IMR-90 (cell line): ENCODE measurements around the gene NDUFB11. TPM values are rescaled to one million over a fixed set of nuclear protein-coding genes. Genes with fewer than 3 reads are reported as not detected.

Experiments
- ATAC-seq: fragments of 200-7000 bp; cut with Tn5 transposase; 2 replicates; pipeline ENCODE4 v1.9.1; 2020; ENCODE audit warnings: low read depth, mild to moderate bottlenecking, moderate library complexity
- BruUV-seq: library from RNA; stranded (reverse); fragments of 400-500 nt; replicated peaks from 2 replicates; lab custom pipeline; 2021; lab: Mats Ljungman, UMichigan
- CTCF ChIA-PET: fragments of 300-600 bp; formaldehyde crosslinking; extraction: SDS; loops from one replicate; lab custom pipeline; 2021; ENCODE audit warnings: antibody characterized with exemption; lab: Yijun Ruan, JAX
- POLR2A ChIA-PET: fragments of 300-600 bp; sonication (Branson Sonifier 250); formaldehyde crosslinking; loops from one replicate; lab custom pipeline; 2022; ENCODE audit warnings: antibody characterized with exemption; ENCODE audit not compliant: unreplicated experiment; lab: Charles Lee
- DNase-seq: peaks from one replicate; pipeline ENCODE4 v3.0.0; 2013
- H2AFZ ChIP-seq: replicated peaks from 2 replicates; pipeline ENCODE3; 2013; ENCODE audit warnings: low read length, mild to moderate bottlenecking; ENCODE audit not compliant: poor library complexity
- H2AK5ac ChIP-seq: 2 replicates; pipeline ENCODE4 v1.6.1; 2013; ENCODE audit warnings: low read depth, low read length, inconsistent platforms
- H2AK9ac ChIP-seq: replicated peaks from 2 replicates; pipeline ENCODE3; 2013; ENCODE audit warnings: mild to moderate bottlenecking, low read depth, low read length, moderate library complexity; ENCODE audit not compliant: poor library complexity
- H2BK120ac ChIP-seq: 2 replicates; pipeline ENCODE4 v1.6.1; 2013; ENCODE audit warnings: low read depth, low read length, inconsistent platforms
- H2BK15ac ChIP-seq: 3 replicates; pipeline ENCODE4 v1.6.1; 2013; ENCODE audit warnings: low read depth, low read length, inconsistent platforms
- H2BK20ac ChIP-seq: 2 replicates; pipeline ENCODE4 v1.6.1; 2013; ENCODE audit warnings: low read depth, mild to moderate bottlenecking, inconsistent platforms, low read length, moderate library complexity
- H2BK5ac ChIP-seq: 2 replicates; pipeline ENCODE4 v1.6.1; 2013; ENCODE audit warnings: mild to moderate bottlenecking, low read depth, low read length, inconsistent platforms; ENCODE audit not compliant: poor library complexity, severe bottlenecking
- H3K14ac ChIP-seq: replicated peaks from 2 replicates; pipeline ENCODE4 v1.6.1; 2013; ENCODE audit warnings: low read depth, low read length, inconsistent platforms
- H3K18ac ChIP-seq: 2 replicates; pipeline ENCODE4 v1.6.1; 2013; ENCODE audit warnings: low read depth, low read length, control low read depth
- H3K23ac ChIP-seq: 2 replicates; pipeline ENCODE4 v1.6.1; 2013; ENCODE audit warnings: low read depth, low read length, inconsistent platforms
- H3K27ac ChIP-seq: 2 replicates; pipeline ENCODE4 v1.5.1; 2013; ENCODE audit warnings: mild to moderate bottlenecking, control low read depth, low read length; ENCODE audit not compliant: insufficient read depth
- H3K27me3 ChIP-seq: 2 replicates; pipeline ENCODE4 v1.6.1; 2013; ENCODE audit warnings: low read length; ENCODE audit not compliant: control insufficient read depth, insufficient read depth
- H3K36me3 ChIP-seq: 2 replicates; pipeline ENCODE4 v1.6.1; 2013; ENCODE audit warnings: low read length, mixed read lengths; ENCODE audit not compliant: control insufficient read depth, insufficient read depth
- H3K4ac ChIP-seq: 2 replicates; pipeline ENCODE4 v1.6.1; 2013; ENCODE audit warnings: low read depth, low read length, inconsistent platforms
- H3K4me1 ChIP-seq: 2 replicates; pipeline ENCODE4 v1.6.1; 2013; ENCODE audit warnings: low read length, mixed read lengths; ENCODE audit not compliant: control insufficient read depth, insufficient read depth
- H3K4me2 ChIP-seq: 2 replicates; pipeline ENCODE4 v1.6.1; 2013; ENCODE audit warnings: low read depth, mild to moderate bottlenecking, control low read depth, low read length, moderate library complexity
- H3K4me3 ChIP-seq: 2 replicates; pipeline ENCODE4 v1.5.1; 2013; ENCODE audit warnings: low read depth, mild to moderate bottlenecking, control low read depth, low read length, moderate library complexity; ENCODE audit not compliant: insufficient read depth
- H3K56ac ChIP-seq: 2 replicates; pipeline ENCODE4 v1.6.1; 2013; ENCODE audit warnings: low read length, inconsistent platforms; ENCODE audit not compliant: insufficient read depth; ENCODE audit errors: extremely low read depth
- H3K79me1 ChIP-seq, 2 experiments: 2 replicates each; pipeline ENCODE4 v1.6.1; 2013; ENCODE audit warnings: low read length in 2 of 2, inconsistent platforms in 1 of 2, low read depth in 1 of 2
- H3K9ac ChIP-seq: 2 replicates; pipeline ENCODE4 v1.6.1; 2013; ENCODE audit warnings: low read depth, low read length, control low read depth
- H3K9me1 ChIP-seq: 2 replicates; pipeline ENCODE4 v1.6.1; 2013; ENCODE audit warnings: low read length, inconsistent platforms; ENCODE audit not compliant: insufficient read depth
- H3K9me3 ChIP-seq: 2 replicates; pipeline ENCODE4 v1.6.1; 2013; ENCODE audit warnings: low read length; ENCODE audit not compliant: control insufficient read depth, insufficient read depth
- H4K20me1 ChIP-seq: 2 replicates; pipeline ENCODE4 v1.6.1; 2013; ENCODE audit warnings: low read length, inconsistent platforms; ENCODE audit not compliant: insufficient read depth
- H4K5ac ChIP-seq: 2 replicates; pipeline ENCODE4 v1.6.1; 2013; ENCODE audit warnings: mild to moderate bottlenecking, low read depth, low read length, control low read depth
- H4K8ac ChIP-seq, 2 experiments: 2 replicates each; pipeline ENCODE4 v1.6.1; 2013; ENCODE audit warnings: low read depth in 2 of 2, low read length in 2 of 2, control low read depth in 1 of 2, inconsistent platforms in 1 of 2
- H4K91ac ChIP-seq: 2 replicates; pipeline ENCODE4 v1.6.1; 2013; ENCODE audit warnings: low read depth, low read length, inconsistent platforms; ENCODE audit not compliant: insufficient read depth
- CEBPB ChIP-seq: IDR thresholded peaks from 2 replicates; pipeline ENCODE4 v1.6.1; 2012; ENCODE audit warnings: low read depth, low read length, improper control_type of control experiment
- CHD1 ChIP-seq: IDR thresholded peaks from 2 replicates; pipeline ENCODE4 v1.6.1; 2012; ENCODE audit warnings: low read depth, low read length, improper control_type of control experiment
- FOS ChIP-seq: fragments of 150-350 bp; IDR thresholded peaks from 2 replicates; pipeline ENCODE4 v1.6.1; 2016; ENCODE audit warnings: low read depth, low read length
- MAFK ChIP-seq: IDR thresholded peaks from 2 replicates; pipeline ENCODE4 v1.6.1; 2012; ENCODE audit warnings: low read depth, low read length, improper control_type of control experiment
- MAZ ChIP-seq: IDR thresholded peaks from 2 replicates; pipeline ENCODE4 v1.6.1; 2012; ENCODE audit warnings: low read depth, mild to moderate bottlenecking, low read length, improper control_type of control experiment, moderate library complexity, borderline replicate concordance
- MXI1 ChIP-seq: IDR thresholded peaks from 2 replicates; pipeline ENCODE4 v1.6.1; 2012; ENCODE audit warnings: low read depth, mild to moderate bottlenecking, low read length, moderate library complexity, borderline replicate concordance
- NFE2L2 ChIP-seq: fragments of 150-350 bp; IDR thresholded peaks from 2 replicates; pipeline ENCODE4 v1.6.1; 2016; ENCODE audit warnings: low read depth, mild to moderate bottlenecking, low read length
- POLR2A ChIP-seq: IDR thresholded peaks from 2 replicates; pipeline ENCODE4 v1.6.1; 2012; ENCODE audit warnings: mild to moderate bottlenecking, low read depth, low read length
- RAD21 ChIP-seq: IDR thresholded peaks from 2 replicates; pipeline ENCODE4 v1.6.1; 2012; ENCODE audit warnings: low read length, improper control_type of control experiment
- RCOR1 ChIP-seq: IDR thresholded peaks from 2 replicates; pipeline ENCODE4 v1.6.1; 2012; ENCODE audit warnings: mild to moderate bottlenecking, low read length, improper control_type of control experiment; ENCODE audit not compliant: insufficient replicate concordance
- RFX5 ChIP-seq: IDR thresholded peaks from 2 replicates; pipeline ENCODE4 v1.8.0; 2012; ENCODE audit warnings: low read depth, mild to moderate bottlenecking, low read length, moderate library complexity
- SMC3 ChIP-seq: fragments of 150-350 bp; IDR thresholded peaks from 2 replicates; pipeline ENCODE4 v1.6.1; 2016; ENCODE audit warnings: low read depth, mild to moderate bottlenecking, antibody characterized with exemption, low read length, moderate library complexity
- WGBS, 2 experiments: methylation state at CpG; one replicate each; pipeline versions ENCODE4 v1.1.5 to v1.1.7; 2013; ENCODE audit warnings: missing lambda C conversion rate in 2 of 2; ENCODE audit not compliant: insufficient read length in 1 of 2; ENCODE audit errors: extremely low coverage in 2 of 2; 5-methylcytosine and 5-hydroxymethylcytosine counted together
- dilution Hi-C: fragments of 300-500 bp; cut with HindIII; formaldehyde crosslinking; loops from one replicate; pipeline ENCODE4 v1.14.3; 2018; ENCODE audit warnings: low sequenced_read_pairs; ENCODE audit not compliant: unreplicated experiment
- in situ Hi-C: fragments of 300-500 bp; cut with MboI; formaldehyde crosslinking; loops from 3 replicates; pipeline ENCODE4 v1.14.3; 2019; ENCODE audit warnings: low sequenced_read_pairs, inconsistent platforms, mixed read lengths
- intact Hi-C: fragments of 100-400 bp; cut with micrococcal nuclease; formaldehyde crosslinking; loops from 2 replicates; pipeline ENCODE4 v1.10.0; 2022
- polyA plus RNA-seq, 3 experiments: library from polyadenylated mRNA; depleted of rRNA; stranded (reverse); fragments of >200 nt; gene quantifications; 2 replicates each; pipeline ENCODE4 v1.2.3, GENCODE V29; 2012; ENCODE audit warnings: low replicate concordance in 1 of 3
- total RNA-seq: library from RNA; depleted of rRNA; stranded (reverse); fragments of >200 nt; gene quantifications from 2 replicates; pipeline ENCODE4 v1.2.3, GENCODE V29; 2012
- TF ChIP-seq, protein P1 (sequence below): conservative IDR thresholded peaks from 2 replicates; pipeline ENCODE4 v1.5.1; 2012; ENCODE audit warnings: mild to moderate bottlenecking, low read depth, low read length, improper control_type of control experiment
- TF ChIP-seq, protein P2 (sequence below): fragments of 150-350 bp; IDR thresholded peaks from 2 replicates; pipeline ENCODE4 v1.6.1; 2017; ENCODE audit warnings: mild to moderate bottlenecking, antibody characterized with exemption, low read length, low read depth
- TF ChIP-seq, protein P3 (sequence below): fragments of 150-350 bp; IDR thresholded peaks from 2 replicates; pipeline ENCODE4 v1.6.1; 2016; ENCODE audit warnings: low read depth, mild to moderate bottlenecking, low read length, moderate library complexity, borderline replicate concordance

Gene NDUFB11
- total and polyA plus RNA-seq, 2 of the 4 experiments (the other 2 are of a cell fraction) = 17.0 to 58.3 TPM

DNA sequence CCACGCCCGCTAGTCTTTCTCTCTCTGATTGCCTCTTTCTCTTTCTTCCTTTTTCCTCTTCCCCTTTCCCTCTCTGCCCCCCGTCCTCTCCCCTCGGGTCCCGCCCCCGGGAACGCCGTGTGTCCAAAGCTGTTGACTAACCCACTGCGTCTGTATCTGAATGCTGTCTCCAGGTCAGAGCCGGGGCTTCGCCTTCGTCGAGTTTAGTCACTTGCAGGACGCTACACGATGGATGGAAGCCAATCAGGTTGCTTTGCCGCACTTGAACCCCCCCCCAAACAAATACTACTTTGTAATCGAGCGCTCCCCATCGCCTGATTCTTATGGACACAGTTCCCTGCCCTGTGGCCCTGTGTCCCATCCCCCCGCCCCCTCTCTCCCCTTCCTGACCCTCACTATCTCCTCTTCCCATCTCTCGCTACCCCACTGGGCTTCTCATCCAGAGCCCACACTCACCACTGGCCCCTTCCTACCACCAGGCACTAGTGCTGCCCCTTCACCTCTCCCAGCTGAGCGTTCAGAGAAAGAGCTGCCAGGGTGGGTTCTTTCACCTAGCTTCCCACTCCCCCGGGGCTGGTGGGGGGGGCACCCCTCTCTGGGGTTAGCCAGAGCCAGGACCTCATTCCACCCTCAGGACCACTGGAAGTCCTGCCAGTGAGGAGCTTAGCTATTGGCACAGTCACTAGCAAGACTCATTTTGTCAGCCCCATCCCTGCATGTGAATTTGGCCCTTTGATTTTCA is 30.5 kb upstream of the NDUFB11 start:
- H2BK120ac ChIP-seq = no peak overlapping the region
- no peak overlapping the region for H2AFZ ChIP-seq
- ChIA-PET POLR2A (no interaction called here), CTCF (no interaction called here)
- no peak overlapping the region for H3K9ac ChIP-seq
- H2BK20ac ChIP-seq = no peak overlapping the region
- H3K4me1 ChIP-seq = no peaks in the 10 kb centered on the region
- no peak overlapping the region for H3K18ac ChIP-seq
- no peak for ATAC-seq
- DNase-seq = no peak
- peaks cover 53% of the 10 kb centered on the region for H3K36me3 ChIP-seq
- no peak overlapping the region for H3K4me2 ChIP-seq
- H2BK15ac ChIP-seq = no peak overlapping the region
- H4K5ac ChIP-seq = no peak overlapping the region
- 80% methylated on average over 5 of the region's 23 CpGs; no CpG with 5 or more reads in 1 of the 2 experiments for WGBS, 2 experiments
- H2AK5ac ChIP-seq = no peak overlapping the region
- H3K56ac ChIP-seq = no peak overlapping the region
- in situ Hi-C loops (no loop called here), dilution Hi-C loops (no loop called here), intact Hi-C loops (no loop called here)
- no peak overlapping the region for H3K27ac ChIP-seq
- H3K9me1 ChIP-seq = no peaks in the 10 kb centered on the region
- no peak overlapping the region for H2BK5ac ChIP-seq
- no peak overlapping the region for H3K4me3 ChIP-seq
- H3K23ac ChIP-seq = no peak overlapping the region
- H3K79me1 ChIP-seq = 0 out of 4 replicates have a peak, but pooled peaks cover 0 to 2% of the 10 kb centered on the region in 2 experiments
- no peak overlapping the region for H3K4ac ChIP-seq
- no peaks in the 10 kb centered on the region for H3K9me3 ChIP-seq
- no peak overlapping the region for H3K14ac ChIP-seq
- H3K27me3 ChIP-seq = peaks cover 21% of the 10 kb centered on the region; the same call in 1 of the 2 replicates
- H4K20me1 ChIP-seq = peaks cover 5% of the 10 kb centered on the region; the same call in 1 of the 2 replicates
- no TSS peak for BruUV-seq
- no peak overlapping the region for H2AK9ac ChIP-seq
- no peak overlapping the region for H4K8ac ChIP-seq
- H4K91ac ChIP-seq = no peak overlapping the region
- TF ChIP-seq NFE2L2 = no peak
- no peak for TF ChIP-seq MXI1
- no peak for TF ChIP-seq MAZ
- TF ChIP-seq SMC3 = no peak
- no peak for TF ChIP-seq CEBPB
- no peak for TF ChIP-seq MAFK
- no peak for TF ChIP-seq FOS
- no peak for TF ChIP-seq RAD21
- no peak for TF ChIP-seq CHD1
- TF ChIP-seq, protein P1, sequence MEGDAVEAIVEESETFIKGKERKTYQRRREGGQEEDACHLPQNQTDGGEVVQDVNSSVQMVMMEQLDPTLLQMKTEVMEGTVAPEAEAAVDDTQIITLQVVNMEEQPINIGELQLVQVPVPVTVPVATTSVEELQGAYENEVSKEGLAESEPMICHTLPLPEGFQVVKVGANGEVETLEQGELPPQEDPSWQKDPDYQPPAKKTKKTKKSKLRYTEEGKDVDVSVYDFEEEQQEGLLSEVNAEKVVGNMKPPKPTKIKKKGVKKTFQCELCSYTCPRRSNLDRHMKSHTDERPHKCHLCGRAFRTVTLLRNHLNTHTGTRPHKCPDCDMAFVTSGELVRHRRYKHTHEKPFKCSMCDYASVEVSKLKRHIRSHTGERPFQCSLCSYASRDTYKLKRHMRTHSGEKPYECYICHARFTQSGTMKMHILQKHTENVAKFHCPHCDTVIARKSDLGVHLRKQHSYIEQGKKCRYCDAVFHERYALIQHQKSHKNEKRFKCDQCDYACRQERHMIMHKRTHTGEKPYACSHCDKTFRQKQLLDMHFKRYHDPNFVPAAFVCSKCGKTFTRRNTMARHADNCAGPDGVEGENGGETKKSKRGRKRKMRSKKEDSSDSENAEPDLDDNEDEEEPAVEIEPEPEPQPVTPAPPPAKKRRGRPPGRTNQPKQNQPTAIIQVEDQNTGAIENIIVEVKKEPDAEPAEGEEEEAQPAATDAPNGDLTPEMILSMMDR = no peak
- TF ChIP-seq RFX5 = no peak
- TF ChIP-seq, protein P2, sequence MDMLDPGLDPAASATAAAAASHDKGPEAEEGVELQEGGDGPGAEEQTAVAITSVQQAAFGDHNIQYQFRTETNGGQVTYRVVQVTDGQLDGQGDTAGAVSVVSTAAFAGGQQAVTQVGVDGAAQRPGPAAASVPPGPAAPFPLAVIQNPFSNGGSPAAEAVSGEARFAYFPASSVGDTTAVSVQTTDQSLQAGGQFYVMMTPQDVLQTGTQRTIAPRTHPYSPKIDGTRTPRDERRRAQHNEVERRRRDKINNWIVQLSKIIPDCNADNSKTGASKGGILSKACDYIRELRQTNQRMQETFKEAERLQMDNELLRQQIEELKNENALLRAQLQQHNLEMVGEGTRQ = no peak
- no peak for TF ChIP-seq RCOR1
- no peak for TF ChIP-seq POLR2A
- TF ChIP-seq, protein P3, sequence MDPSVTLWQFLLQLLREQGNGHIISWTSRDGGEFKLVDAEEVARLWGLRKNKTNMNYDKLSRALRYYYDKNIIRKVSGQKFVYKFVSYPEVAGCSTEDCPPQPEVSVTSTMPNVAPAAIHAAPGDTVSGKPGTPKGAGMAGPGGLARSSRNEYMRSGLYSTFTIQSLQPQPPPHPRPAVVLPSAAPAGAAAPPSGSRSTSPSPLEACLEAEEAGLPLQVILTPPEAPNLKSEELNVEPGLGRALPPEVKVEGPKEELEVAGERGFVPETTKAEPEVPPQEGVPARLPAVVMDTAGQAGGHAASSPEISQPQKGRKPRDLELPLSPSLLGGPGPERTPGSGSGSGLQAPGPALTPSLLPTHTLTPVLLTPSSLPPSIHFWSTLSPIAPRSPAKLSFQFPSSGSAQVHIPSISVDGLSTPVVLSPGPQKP = no peak
